ENCODE data around the gene CCDC158. TPM values are rescaled to one million over a fixed set of nuclear protein-coding genes. Genes with fewer than 3 reads are reported as not detected.

The CCDC158 gene
- total RNA-seq, 4 donors from 2014 or later: 1.2 to 2.6 (median 1.5) TPM

DNA sequence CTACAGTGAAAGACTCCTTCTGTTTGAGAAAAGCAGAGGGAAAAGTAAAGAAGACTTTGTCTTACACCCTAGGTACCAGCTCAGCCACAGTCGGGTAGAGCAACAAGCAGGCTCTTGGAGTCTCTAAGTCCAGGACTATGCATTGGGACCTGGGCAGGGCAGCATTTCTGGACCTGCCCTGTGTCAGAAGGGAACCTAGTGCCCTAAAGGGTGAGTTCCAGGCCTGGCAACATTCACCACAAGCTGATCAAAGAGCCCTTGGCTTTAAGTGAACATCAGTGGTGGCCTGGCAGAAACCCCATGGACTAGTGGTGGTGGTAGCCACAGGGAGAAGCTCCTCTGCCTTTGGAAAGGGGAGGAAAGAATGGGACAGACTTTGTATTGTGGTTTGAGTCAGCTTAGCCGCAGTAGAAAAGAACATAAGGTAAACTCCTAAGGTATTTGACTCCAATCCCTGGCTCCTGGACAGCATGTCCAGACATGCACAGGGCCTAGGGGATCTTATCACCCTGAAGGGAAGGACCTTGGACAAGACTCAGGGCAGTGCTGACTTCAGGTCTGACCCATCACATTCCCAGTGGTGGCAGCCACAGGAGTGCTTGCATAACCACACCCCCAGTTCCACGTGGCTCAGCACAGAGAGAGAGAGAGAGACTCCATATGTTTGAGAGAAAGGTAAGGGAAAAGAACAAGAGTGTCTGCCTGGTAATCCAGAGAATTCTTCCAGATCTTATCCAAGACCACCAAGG lies 32.6 kb downstream of the CCDC158 start:
- Histone ChIP-seq H3K4me3 (no peak overlapping the region), H3K27me3 (no peaks in the 10 kb centered on the region), H3K4me1 (no peaks in the 10 kb centered on the region), H3K36me3 (no peaks in the 10 kb centered on the region), H3K9me3 (peaks cover 0 to 11% (median 0%) of the 10 kb centered on the region in 3 donors), H3K27ac (no peak overlapping the region)
- ATAC-seq: no peak
- WGBS, 2 donors (ENCODE audit: low coverage in 1 of 2): 56% methylated on average over 3 of the region's 3 CpGs; no CpG with 5 or more reads in 1 of the 2 donors
- TF ChIP-seq EP300 (IDR thresholded peaks at IDR 0.05) (no peak), POLR2AphosphoS5 (IDR thresholded peaks at IDR 0.05) (no peak), POLR2A (IDR thresholded peaks at IDR 0.05) (no peak)
- TF ChIP-seq, protein P1, sequence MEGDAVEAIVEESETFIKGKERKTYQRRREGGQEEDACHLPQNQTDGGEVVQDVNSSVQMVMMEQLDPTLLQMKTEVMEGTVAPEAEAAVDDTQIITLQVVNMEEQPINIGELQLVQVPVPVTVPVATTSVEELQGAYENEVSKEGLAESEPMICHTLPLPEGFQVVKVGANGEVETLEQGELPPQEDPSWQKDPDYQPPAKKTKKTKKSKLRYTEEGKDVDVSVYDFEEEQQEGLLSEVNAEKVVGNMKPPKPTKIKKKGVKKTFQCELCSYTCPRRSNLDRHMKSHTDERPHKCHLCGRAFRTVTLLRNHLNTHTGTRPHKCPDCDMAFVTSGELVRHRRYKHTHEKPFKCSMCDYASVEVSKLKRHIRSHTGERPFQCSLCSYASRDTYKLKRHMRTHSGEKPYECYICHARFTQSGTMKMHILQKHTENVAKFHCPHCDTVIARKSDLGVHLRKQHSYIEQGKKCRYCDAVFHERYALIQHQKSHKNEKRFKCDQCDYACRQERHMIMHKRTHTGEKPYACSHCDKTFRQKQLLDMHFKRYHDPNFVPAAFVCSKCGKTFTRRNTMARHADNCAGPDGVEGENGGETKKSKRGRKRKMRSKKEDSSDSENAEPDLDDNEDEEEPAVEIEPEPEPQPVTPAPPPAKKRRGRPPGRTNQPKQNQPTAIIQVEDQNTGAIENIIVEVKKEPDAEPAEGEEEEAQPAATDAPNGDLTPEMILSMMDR (IDR thresholded peaks at IDR 0.05): no peak

DNA sequence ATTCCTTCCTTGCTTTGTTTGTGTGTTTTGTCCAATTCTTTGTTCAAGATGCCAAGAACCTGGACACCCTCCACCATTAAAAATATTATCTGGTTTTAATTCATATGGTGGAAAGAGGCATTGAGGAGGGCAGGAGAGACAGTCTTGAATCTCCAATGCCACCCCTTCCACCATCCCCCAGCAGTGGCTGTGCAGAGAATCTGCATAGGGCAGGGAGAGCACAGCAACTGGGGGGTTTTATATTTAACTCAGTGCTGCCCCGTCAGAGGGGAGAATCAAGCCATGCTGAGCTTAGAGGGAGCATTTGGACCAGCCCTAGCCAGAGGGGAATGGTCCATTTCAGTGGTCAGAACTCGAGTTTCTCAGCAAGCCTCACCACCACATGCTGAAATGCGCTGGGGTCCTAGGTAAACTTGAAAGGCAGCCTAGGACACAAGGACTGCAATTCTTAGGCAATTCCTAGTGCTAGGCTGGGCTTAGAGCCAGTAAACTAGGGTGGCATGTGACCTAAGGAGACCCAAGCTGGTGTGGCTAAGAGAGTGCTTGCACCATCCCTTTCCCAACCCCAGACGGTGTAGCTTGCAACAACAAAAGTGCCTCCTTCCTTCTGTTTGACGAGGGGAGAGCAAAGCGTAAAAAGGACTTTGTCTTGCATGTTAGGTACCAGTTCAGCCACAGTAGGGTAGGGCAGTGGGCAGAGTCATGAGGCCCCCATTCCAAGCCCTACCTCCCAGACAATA lies 34.2 kb downstream of the CCDC158 start:
- peaks cover 0 to 11% (median 0%) of the 10 kb centered on the region in 3 donors for H3K9me3 ChIP-seq
- no peaks in the 10 kb centered on the region for H3K4me1 ChIP-seq
- H3K4me3 ChIP-seq: no peak overlapping the region
- TF ChIP-seq, protein P1 (IDR thresholded peaks at IDR 0.05): no peak
- TF ChIP-seq EP300 (IDR thresholded peaks at IDR 0.05) (no peak), POLR2A (IDR thresholded peaks at IDR 0.05) (no peak), POLR2AphosphoS5 (IDR thresholded peaks at IDR 0.05) (no peak)
- no peak overlapping the region for H3K27ac ChIP-seq
- H3K36me3 ChIP-seq: no peaks in the 10 kb centered on the region
- ATAC-seq: no peak
- 67 to 74% methylated on average over 1 to 3 of the region's 6 CpGs for WGBS, 2 donors (ENCODE audit: low coverage in 1 of 2)
- no peaks in the 10 kb centered on the region for H3K27me3 ChIP-seq

DNA sequence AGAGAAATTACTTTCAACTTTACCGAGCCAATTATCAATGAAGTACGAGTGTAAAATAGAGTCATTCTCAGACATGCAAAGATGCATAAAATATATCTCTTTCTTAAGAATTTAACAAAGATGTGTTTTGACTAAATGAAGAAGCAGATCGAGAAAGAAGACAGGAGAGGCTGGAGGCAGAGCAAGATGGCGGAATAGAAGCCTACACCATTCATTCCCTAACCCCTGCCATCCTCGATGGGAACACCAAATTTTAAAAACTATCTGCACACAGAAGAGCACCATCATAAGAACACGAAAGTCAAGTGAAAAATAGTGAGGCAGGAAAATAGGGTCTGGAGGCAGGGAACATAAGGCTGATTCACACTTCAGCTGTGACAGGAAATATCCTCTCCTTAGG lies 35.0 kb downstream of the CCDC158 start:
- no peak overlapping the region for H3K27ac ChIP-seq
- no peaks in the 10 kb centered on the region for H3K4me1 ChIP-seq

DNA sequence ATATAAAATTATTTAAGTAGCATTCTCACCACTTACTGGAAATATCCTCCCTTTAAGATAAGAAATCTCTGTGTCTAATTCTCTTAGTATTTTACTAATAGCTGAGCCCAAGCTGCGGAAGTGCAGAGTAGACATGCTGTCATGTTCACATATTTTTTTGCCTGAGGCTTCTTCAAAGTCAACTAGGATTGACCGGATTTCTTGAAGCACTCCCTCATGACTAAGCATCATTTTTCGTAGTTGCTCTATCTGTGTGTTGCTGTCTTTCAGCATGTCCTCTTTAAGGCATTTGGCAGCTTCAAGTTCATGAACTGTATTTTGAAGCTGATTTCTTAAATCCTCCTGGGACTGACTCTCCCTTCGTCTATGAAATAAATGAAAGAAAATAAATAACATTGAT lies 36.9 kb downstream of the CCDC158 start:
- no peak for TF ChIP-seq POLR2A (IDR thresholded peaks at IDR 0.05)
- no peak for TF ChIP-seq EP300 (IDR thresholded peaks at IDR 0.05)
- TF ChIP-seq, protein P1 (IDR thresholded peaks at IDR 0.05): no peak
- no peak for TF ChIP-seq POLR2AphosphoS5 (IDR thresholded peaks at IDR 0.05)
- WGBS, 2 donors (ENCODE audit: low coverage in 1 of 2): 75 to 100% methylated on average over 3 to 4 of the region's 4 CpGs

More for the DNA sequence above, 35.0 kb downstream of the CCDC158 start:
- WGBS, 2 donors (ENCODE audit: low coverage in 1 of 2): 87 to 92% methylated on average over 6 of the region's 6 CpGs
- Histone ChIP-seq H3K9me3 (peaks cover 0 to 11% (median 0%) of the 10 kb centered on the region in 3 donors), H3K4me3 (no peak overlapping the region), H3K36me3 (no peaks in the 10 kb centered on the region), H3K27me3 (no peaks in the 10 kb centered on the region)
- no peak for ATAC-seq
- TF ChIP-seq POLR2A (IDR thresholded peaks at IDR 0.05): no peak
- TF ChIP-seq EP300 (IDR thresholded peaks at IDR 0.05): no peak
- TF ChIP-seq, protein P1 (IDR thresholded peaks at IDR 0.05): no peak
- no peak for TF ChIP-seq POLR2AphosphoS5 (IDR thresholded peaks at IDR 0.05)

More for the DNA sequence above, 36.9 kb downstream of the CCDC158 start:
- Histone ChIP-seq H3K4me3 (no peak overlapping the region), H3K4me1 (no peaks in the 10 kb centered on the region), H3K27me3 (no peaks in the 10 kb centered on the region), H3K27ac (no peak overlapping the region), H3K36me3 (no peaks in the 10 kb centered on the region), H3K9me3 (no peaks in the 10 kb centered on the region)
- ATAC-seq: no peak

Measured in gastroesophageal sphincter (tissue), 4 donors.